HG02852 (cell line): ENCODE measurements around the gene INPP5F.
"Not testable (repeated sequence)": the region's sequence is repeated elsewhere in the genome, so short reads cannot be mapped to it uniquely, and the experiment has no call there.

Experiments used
- ATAC-seq: cut with Tn5 transposase; IDR thresholded peaks from one replicate; pipeline ENCODE4 v1.9.1; 2021; ENCODE audit warnings: mild to moderate bottlenecking, moderate library complexity; ENCODE audit not compliant: unreplicated experiment

Gene INPP5F

GRCh38 chr10:119775529-119775928, 49.7 kb downstream of the INPP5F start:
- no peak for ATAC-seq

GRCh38 chr10:119776536-119776935, 50.7 kb downstream of the INPP5F start:
- no peak for ATAC-seq

- ATAC-seq, result no peak
Observed at GRCh38 chr10:119777686-119778085, 51.8 kb downstream of the INPP5F start.

GRCh38 chr10:119778776-119779445, 53.1 kb downstream of the INPP5F start:
- no peak for ATAC-seq

- ATAC-seq, result no peak
Observed at GRCh38 chr10:119780879-119781480, 55.1 kb downstream of the INPP5F start.

- ATAC-seq, result no peak
Observed at GRCh38 chr10:119781498-119781897, 55.6 kb downstream of the INPP5F start.

- no peak for ATAC-seq
Observed at GRCh38 chr10:119782981-119783664, 57.3 kb downstream of the INPP5F start.

GRCh38 chr10:119783665-119784027, 57.8 kb downstream of the INPP5F start:
- no peak for ATAC-seq

GRCh38 chr10:119784340-119785067, 58.7 kb downstream of the INPP5F start:
- ATAC-seq, result peak; percentile 86

- ATAC-seq, result no peak
Observed at GRCh38 chr10:119786117-119786769, 60.4 kb downstream of the INPP5F start.

GRCh38 chr10:119795101-119795500, 69.3 kb downstream of the INPP5F start:
- ATAC-seq, result not testable (repeated sequence)

- ATAC-seq, result no peak
Observed at GRCh38 chr10:119796039-119796438, 70.2 kb downstream of the INPP5F start.

- ATAC-seq, result no peak
Observed at GRCh38 chr10:119801176-119801575, 75.3 kb downstream of the INPP5F start.

- ATAC-seq, result peak; percentile 82
Observed at GRCh38 chr10:119801998-119802538, 76.2 kb downstream of the INPP5F start.

GRCh38 chr10:119803264-119803663, 77.4 kb downstream of the INPP5F start:
- no peak for ATAC-seq

- no peak for ATAC-seq
Observed at GRCh38 chr10:119805702-119806230, 79.9 kb downstream of the INPP5F start.

- no peak for ATAC-seq
Observed at GRCh38 chr10:119806334-119807130, 80.7 kb downstream of the INPP5F start.

- peak; percentile 86 for ATAC-seq
Observed at GRCh38 chr10:119807960-119808697, 82.3 kb downstream of the INPP5F start.

GRCh38 chr10:119811122-119811521, 85.3 kb downstream of the INPP5F start:
- ATAC-seq, result no peak
